Measurements from ENCODE around the gene LRRC15.

DNA sequence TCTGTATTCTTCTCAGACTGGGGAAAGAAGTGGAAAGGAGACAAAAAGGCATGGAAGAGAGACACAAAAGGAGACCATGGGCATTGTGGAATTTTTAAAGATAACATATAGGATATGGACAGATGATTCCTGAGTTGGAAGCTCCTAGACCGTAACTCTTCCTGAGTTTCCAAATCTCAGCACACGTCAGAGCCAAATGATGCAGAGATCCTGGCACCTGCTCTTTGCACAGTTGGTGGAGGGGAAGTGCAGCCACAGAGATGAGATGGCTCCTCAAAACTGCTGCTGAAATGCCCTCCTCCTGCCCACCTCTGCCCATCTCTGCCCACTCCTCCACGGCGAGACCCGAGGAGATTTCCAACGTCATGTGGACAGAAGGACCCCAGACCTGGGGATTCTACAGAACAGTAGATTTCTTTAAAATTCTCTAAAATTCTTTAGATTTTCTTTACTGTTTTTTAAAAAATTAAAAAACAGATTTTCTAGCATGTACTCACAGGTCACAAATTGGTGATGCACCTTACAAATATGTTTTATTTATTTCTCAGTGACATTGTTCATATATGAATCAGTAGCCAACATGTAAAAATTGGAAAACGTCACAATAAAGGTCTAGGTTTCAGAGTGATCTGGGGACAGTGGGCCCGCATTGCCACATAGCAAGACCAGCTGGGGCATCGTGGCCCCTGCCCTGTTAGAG lies 26.5 kb downstream of the LRRC15 start:
- TF ChIP-seq, protein P1, sequence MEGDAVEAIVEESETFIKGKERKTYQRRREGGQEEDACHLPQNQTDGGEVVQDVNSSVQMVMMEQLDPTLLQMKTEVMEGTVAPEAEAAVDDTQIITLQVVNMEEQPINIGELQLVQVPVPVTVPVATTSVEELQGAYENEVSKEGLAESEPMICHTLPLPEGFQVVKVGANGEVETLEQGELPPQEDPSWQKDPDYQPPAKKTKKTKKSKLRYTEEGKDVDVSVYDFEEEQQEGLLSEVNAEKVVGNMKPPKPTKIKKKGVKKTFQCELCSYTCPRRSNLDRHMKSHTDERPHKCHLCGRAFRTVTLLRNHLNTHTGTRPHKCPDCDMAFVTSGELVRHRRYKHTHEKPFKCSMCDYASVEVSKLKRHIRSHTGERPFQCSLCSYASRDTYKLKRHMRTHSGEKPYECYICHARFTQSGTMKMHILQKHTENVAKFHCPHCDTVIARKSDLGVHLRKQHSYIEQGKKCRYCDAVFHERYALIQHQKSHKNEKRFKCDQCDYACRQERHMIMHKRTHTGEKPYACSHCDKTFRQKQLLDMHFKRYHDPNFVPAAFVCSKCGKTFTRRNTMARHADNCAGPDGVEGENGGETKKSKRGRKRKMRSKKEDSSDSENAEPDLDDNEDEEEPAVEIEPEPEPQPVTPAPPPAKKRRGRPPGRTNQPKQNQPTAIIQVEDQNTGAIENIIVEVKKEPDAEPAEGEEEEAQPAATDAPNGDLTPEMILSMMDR (IDR thresholded peaks at IDR 0.05; ENCODE audit: low read depth, low read length): no peak
- TF ChIP-seq, protein P2, sequence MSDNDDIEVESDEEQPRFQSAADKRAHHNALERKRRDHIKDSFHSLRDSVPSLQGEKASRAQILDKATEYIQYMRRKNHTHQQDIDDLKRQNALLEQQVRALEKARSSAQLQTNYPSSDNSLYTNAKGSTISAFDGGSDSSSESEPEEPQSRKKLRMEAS (IDR thresholded peaks at IDR 0.05; ENCODE audit: low read depth, low read length): no peak
- TF ChIP-seq POLR2A (IDR thresholded peaks at IDR 0.05; ENCODE audit: extremely low read depth, insufficient read length): no peak

Data from NB4 (cell line).